ENCODE data around the gene ALG5.

- no peak for TF ChIP-seq POLR2A (IDR thresholded peaks at IDR 0.05)
- no peak for TF ChIP-seq CTCF (IDR thresholded peaks at IDR 0.05 in 4 of 5, conservative IDR thresholded peaks at IDR 0.05 in 1 of 5)
These were observed 77.4 kb downstream of the ALG5 start for GRCh38 chr13:36921631-36922301.

Data from gastrocnemius medialis (tissue), 4 donors.